ENCODE measurements around the gene LBP. TPM values are rescaled to one million over a fixed set of nuclear protein-coding genes. Genes with fewer than 3 reads are reported as not detected.

Gene LBP
- total and polyA plus RNA-seq, 7 donors, result 0.49 to 1.9 TPM; not detected in 5

- H3K9me3 ChIP-seq, result no peaks in the 10 kb centered on the region
- H3K36me3 ChIP-seq, result no peaks in the 10 kb centered on the region
- TF ChIP-seq EP300 (IDR thresholded peaks at IDR 0.05) (no peak), CTCF (IDR thresholded peaks at IDR 0.05) (no peak), POLR2A (IDR thresholded peaks at IDR 0.05) (no peak), POLR2AphosphoS5 (IDR thresholded peaks at IDR 0.05) (no peak)
- no peak for DNase-seq
- WGBS, 2 donors, result 62 to 77% methylated on average over 5 of the region's 5 CpGs
- H3K4me3 ChIP-seq, result no peak overlapping the region
- intact Hi-C loops (cut with DNase I), result no loop called here
- no peaks in the 10 kb centered on the region for H3K4me1 ChIP-seq
- H3K27ac ChIP-seq, result no peak overlapping the region
- no peaks in the 10 kb centered on the region for H3K27me3 ChIP-seq
Observed at GRCh38 chr20:38349856-38350255, 3.6 kb downstream of the LBP start.

GRCh38 chr20:38350879-38351775 lies 4.8 kb downstream of the LBP start:
- H3K27ac ChIP-seq, result no peak overlapping the region
- intact Hi-C loops (cut with DNase I), result no loop called here
- no peaks in the 10 kb centered on the region for H3K27me3 ChIP-seq
- WGBS, 2 donors, result 70 to 83% methylated on average over 15 of the region's 15 CpGs
- H3K4me1 ChIP-seq, result no peaks in the 10 kb centered on the region
- TF ChIP-seq POLR2A (IDR thresholded peaks at IDR 0.05) (no peak), POLR2AphosphoS5 (IDR thresholded peaks at IDR 0.05) (no peak), EP300 (IDR thresholded peaks at IDR 0.05) (no peak), CTCF (IDR thresholded peaks at IDR 0.05) (no peak)
- H3K4me3 ChIP-seq, result no peak overlapping the region
- H3K36me3 ChIP-seq, result no peaks in the 10 kb centered on the region
- peak; percentile 74 for DNase-seq
- H3K9me3 ChIP-seq, result no peaks in the 10 kb centered on the region

GRCh38 chr20:38353316-38353715 lies 7.0 kb downstream of the LBP start:
- DNase-seq, result no peak
- Histone ChIP-seq H3K27me3 (no peaks in the 10 kb centered on the region), H3K4me3 (no peak overlapping the region), H3K4me1 (no peaks in the 10 kb centered on the region), H3K36me3 (no peaks in the 10 kb centered on the region), H3K27ac (no peak overlapping the region), H3K9me3 (no peaks in the 10 kb centered on the region)
- intact Hi-C loops (cut with DNase I), result no loop called here
- WGBS, 2 donors, result 33 to 72% methylated on average over 7 of the region's 7 CpGs
- TF ChIP-seq EP300 (IDR thresholded peaks at IDR 0.05) (no peak), POLR2AphosphoS5 (IDR thresholded peaks at IDR 0.05) (no peak), POLR2A (IDR thresholded peaks at IDR 0.05) (no peak), CTCF (IDR thresholded peaks at IDR 0.05) (no peak)

DNA sequence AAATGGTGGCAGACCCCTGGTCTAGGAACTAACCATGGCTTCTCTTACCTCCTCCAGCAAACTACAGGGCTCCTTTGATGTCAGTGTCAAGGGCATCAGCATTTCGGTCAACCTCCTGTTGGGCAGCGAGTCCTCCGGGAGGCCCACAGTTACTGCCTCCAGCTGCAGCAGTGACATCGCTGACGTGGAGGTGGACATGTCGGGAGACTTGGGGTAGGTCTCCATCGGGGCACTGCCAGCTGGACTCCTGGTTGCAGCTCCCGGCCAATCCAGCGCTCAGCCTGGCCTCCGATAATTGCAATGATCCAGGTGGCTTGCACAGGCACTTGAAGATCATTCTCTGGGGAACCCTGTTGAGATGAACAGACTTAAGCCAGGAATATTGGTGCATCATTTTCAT lies 7.9 kb downstream of the LBP start:
- intact Hi-C loops (cut with DNase I), result no loop called here
- Histone ChIP-seq H3K36me3 (no peaks in the 10 kb centered on the region), H3K9me3 (no peaks in the 10 kb centered on the region), H3K27ac (no peak overlapping the region), H3K27me3 (no peaks in the 10 kb centered on the region), H3K4me3 (no peak overlapping the region), H3K4me1 (no peaks in the 10 kb centered on the region)
- no peak for TF ChIP-seq POLR2AphosphoS5 (IDR thresholded peaks at IDR 0.05)
- no peak for TF ChIP-seq CTCF (IDR thresholded peaks at IDR 0.05)
- no peak for TF ChIP-seq EP300 (IDR thresholded peaks at IDR 0.05)
- no peak for TF ChIP-seq POLR2A (IDR thresholded peaks at IDR 0.05)
- 95 to 96% methylated on average over 10 of the region's 10 CpGs for WGBS, 2 donors
- no peak for DNase-seq

Measured in sigmoid colon (tissue), 7 donors.